ENCODE results near the gene RASL10A. TPM values are rescaled to one million over a fixed set of nuclear protein-coding genes. Genes with fewer than 3 reads are reported as not detected.
A peak's percentile ranks its signal among the peaks of the same experiment; 100 is the strongest.
"Not testable (repeated sequence)": the region's sequence is repeated elsewhere in the genome, so short reads cannot be mapped to it uniquely, and the experiment has no call there.

Gene RASL10A, protein sequence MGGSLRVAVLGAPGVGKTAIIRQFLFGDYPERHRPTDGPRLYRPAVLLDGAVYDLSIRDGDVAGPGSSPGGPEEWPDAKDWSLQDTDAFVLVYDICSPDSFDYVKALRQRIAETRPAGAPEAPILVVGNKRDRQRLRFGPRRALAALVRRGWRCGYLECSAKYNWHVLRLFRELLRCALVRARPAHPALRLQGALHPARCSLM
- 0.88 TPM for total RNA-seq

DNA sequence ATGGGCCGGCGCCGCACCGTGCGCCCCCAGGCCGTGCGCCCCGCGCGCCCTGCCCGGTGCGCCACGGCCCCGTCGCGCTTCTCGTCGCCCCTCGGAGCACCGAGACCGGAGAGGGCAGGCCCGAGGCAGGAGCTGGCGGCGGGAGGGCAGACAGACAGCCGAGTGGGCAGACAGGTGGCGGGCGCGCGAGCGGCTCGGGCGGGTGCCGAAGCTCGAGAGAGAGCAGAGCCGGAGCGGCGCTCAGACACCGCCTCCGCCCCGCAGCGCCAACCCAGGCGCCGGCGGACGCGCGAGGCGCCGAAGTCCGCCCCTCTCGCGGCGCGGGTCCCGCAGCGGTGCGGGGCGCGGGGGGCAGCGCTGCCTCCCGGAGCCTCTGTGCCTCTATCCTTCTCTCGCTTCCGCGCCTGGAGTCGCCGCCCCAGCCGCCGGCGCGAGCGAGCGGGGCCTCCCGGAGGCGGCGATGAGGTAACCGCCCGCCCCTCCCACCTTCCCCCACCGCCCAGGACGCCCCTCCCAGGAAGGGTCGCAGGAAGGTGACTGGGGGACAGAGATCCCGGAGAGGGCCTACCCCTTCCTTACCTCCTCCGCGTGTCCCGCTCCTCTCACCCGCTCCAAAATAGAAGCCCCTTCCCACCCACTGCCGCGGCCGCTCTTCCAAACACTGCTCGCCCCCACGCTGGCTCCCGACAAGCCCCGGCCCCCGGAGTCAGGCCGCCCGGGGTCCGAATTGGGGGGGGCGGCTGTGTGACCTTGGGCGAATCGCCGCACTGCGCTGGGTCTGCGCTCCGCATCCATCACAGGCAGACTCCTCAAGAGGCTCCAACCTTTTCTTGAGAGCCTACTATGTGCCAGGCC is at the start of gene RASL10A:
Gene RASL10A (minus strand): TSS at position 412 of the 855 bp plus-strand sequence. CDS start 451 bp downstream, outside the sequence.
- ATAC-seq = no peak

DNA sequence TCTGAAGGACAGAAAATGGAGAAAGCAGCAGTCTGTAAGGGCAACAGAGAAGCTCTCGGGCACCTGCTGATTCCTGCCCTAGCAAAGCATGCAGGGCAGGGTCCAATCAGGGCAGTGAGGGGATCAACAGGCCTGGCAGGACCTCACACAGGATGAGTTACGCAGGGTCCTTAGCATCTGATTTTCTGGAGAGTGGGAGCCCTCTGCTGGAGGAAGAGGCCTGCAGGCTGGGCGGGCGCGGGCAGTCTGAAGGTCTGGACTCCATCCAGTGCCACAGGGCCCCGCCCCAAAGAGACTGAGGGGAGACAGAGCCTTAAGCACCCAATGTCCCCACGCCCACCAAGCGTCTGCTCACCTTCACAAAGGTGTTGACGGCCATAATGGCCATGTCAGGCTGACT is 44.0 kb upstream of the RASL10A start:
- peak; percentile 30 for ATAC-seq

DNA sequence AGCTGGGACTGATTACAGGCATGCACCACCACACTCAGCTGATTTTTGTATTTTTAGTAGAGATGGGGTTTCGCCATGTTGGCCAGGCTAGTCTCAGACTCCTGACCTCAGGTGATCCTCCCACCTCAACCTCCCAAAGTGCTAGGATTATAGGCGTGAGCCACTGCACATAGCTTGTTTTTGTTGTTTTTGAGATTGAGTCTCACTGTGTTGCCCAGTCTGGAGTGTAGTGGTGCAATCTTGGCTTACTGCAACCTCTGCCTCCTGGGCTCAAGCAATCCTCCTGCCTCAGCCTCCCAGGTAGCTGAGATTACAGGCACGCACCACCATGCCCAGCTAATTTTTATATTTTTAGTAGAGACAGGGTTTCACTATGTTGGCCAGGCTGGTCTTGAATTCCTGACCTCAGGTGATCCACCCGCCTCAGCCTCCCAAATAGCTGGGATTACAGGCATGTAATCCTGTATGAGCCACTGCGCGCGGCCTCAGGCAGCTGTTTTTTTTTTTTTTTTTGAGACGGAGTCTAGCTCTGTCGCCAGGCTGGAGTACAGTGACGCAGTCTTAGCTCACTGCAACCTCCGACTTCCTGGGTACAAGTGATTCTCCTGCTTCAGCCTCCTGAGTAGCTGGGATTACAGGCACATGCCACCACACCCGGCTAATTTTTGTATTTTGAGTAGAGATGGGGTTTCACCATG is 41.8 kb upstream of the RASL10A start:
- ATAC-seq = not testable (repeated sequence)

DNA sequence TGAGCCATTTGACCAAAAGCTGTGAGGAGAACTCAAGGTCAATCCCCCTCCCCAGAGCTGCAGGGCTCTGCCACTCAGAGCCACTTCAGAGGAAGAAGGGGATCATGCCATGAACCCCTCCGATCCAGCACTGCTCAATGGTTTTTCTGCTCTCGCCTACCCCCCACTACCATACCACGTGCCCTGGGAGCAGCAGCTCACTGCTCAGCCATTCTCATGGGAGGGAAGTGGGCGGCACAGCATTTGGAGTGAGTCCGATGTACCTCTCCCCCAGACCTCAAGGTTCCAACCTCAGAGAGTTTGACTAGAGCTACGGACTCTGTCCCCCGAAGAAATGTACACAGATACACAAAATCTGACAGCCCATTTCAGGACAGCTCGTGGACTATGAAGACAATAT is 38.4 kb upstream of the RASL10A start:
- ATAC-seq = no peak

DNA sequence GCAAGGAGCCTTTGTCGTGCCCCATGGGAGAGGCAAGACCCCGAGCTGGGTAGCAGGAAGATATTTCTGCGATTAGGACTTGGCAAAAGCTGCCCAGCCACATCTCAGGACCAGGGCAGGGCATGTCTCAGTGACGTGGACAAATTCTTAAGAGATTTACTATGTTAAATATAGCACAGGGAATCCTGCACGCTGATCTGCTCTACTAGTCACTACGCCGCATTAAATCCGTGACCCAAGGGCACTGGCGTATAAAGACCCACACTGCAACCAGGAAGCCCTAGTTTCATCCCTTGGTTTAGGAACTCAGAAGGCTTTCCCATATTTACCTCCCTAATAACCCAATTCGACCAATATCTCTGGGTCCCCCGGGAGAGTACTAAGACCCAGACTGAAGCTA is 37.8 kb upstream of the RASL10A start:
- no peak for ATAC-seq

DNA sequence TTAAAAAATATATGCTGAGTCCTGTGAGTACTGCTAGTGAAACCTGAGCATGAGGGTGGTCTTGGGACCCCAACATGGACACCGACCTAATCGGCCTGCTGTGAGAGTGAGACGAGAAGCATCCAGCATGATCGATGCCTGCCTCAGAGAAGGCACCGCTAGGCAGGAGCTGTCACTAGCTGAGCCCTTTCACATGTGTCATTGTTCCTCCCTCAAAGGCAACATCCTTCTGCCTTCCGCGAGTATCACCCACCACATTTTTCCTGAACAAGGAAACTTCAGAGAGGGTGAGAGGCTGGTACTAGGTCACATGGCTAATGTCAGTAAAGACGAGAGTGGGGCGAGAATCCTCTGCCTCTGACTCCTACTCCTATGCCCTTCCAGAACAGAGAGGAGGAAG is 37.3 kb upstream of the RASL10A start:
- ATAC-seq = no peak

DNA sequence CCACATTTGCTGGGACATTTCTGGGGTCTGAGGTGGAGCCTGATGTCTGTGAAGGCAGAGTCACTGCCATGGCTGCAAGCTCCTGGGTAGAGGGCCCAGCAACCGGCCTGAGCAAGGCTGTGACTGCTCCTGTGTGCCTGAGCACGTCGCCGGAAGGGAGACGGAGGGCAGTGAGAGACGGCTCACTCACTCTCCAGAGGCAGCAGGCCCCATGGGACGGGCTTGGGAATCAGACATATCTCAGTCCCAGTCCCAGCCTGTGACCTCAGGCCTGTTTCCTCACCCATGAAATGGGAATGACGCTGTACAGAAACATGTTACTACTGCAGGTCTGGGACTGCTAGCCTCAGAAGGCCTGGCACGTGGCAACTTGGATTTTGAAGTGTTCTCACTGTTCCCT is 36.4 kb upstream of the RASL10A start:
- ATAC-seq = no peak

DNA sequence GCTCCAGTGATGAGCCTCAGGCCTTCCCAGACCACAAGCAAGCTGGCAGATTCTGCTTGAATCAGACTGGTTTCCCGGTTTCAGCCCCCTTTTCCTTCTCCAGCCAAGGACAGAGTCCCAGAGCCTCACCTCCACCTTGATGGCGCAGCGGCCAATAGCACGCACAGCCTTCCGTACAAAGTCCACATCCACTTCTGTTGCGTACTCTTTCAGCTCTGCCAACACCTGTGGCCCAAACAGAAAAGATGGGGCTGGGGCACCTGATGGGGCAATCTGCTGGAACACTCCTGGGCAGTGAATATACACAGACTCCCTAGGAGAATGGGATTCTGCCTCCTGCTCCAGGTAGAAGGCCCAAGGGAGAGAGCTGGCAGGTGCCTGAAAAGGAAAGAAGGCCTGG is 35.5 kb upstream of the RASL10A start:
- ATAC-seq = no peak

DNA sequence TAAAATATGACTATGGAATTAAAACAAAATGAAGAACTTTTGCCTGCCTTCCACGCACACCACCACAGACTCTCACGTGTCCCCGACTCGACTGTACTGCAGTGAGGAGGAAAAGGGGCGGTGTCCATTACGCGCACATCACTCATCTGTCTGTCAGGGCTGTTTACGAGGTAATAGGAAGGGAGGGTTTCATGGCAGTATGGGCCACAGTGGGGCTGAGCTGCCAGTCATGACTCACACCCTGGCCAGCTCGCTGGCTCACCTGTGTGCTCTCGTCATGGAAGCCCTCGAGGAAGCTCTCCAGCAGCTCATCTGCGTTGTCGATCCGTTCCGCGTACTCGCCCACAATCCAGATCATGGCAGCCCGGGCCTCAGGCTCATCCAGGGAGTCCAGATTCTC is 33.5 kb upstream of the RASL10A start:
- ATAC-seq = peak; percentile 69

DNA sequence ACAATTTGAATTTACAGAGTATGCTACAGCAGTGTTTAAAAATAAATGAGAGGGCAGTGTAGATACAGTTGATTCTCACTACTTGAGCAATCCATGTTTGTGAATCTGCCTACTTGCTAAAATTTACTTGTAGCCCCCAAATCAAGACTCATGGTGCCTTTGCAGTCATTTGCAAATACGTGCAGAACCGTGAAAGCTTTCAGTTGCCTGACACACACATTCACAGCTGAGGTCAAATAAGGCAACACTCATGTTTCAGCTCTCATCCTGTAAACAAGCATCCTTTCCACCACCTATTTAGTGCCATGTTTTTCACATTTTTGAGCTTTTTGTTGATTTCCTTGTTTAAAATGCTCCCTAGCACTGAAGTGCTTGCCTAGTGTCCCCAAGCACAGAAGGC is 32.5 kb upstream of the RASL10A start:
- no peak for ATAC-seq

DNA sequence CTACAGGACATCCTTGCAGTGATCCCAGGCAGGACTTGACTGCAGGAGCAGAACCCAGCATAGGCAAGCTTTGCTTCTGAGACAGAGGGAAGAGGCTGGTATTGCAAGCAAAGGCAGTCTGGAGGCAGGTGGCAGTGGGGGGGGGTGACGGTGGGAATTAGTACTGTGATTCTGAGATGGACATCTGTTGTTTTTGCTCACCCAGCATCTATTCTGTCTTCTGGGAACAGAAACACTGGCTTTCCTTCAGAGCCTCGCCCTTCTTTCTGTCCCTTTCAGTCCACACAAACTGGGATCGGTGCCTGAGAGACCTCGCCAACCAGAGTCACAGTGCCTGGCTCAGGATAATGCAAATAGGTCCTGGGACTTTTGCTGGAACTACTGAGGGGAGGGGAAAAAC is 31.2 kb upstream of the RASL10A start:
- no peak for ATAC-seq

DNA sequence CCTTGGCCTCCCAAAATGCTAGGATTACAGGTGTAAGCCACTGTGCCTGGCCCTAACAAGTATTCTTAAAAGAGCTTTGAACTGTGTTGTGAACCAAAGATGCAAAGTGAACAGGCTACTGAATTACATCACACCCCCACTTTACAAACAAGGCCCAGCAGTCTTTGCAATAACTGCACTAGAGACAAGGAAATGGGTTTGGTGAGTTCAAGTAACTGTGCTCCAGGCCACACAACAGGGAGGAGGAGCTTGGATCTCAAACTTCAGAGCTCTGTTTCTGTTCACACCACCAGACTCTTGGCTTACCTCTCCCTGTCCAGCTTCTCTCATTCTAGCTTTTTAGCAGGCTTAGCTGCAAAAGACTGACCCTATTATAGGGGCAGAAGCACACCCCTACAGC is 30.4 kb upstream of the RASL10A start:
- ATAC-seq = no peak

DNA sequence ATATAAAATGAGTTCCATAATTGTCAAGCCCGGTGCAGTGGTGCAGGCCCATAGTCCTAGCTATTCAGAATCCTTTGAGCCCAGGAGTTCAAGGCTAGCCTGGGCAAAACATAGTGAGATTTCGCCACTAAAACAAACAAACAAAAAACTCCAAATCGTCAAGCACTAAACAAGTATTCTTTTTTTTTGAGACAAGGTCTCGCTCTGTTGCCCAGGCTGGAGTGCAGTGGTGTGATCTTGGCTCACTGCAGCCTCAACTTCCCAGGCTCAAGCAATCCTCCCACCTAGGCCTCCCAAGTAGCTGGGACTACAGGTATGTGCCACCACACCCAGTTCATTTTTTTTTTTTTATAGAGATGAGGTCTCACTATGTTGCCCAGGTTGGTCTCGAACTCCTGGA is 29.4 kb upstream of the RASL10A start:
- ATAC-seq = not testable (repeated sequence)

DNA sequence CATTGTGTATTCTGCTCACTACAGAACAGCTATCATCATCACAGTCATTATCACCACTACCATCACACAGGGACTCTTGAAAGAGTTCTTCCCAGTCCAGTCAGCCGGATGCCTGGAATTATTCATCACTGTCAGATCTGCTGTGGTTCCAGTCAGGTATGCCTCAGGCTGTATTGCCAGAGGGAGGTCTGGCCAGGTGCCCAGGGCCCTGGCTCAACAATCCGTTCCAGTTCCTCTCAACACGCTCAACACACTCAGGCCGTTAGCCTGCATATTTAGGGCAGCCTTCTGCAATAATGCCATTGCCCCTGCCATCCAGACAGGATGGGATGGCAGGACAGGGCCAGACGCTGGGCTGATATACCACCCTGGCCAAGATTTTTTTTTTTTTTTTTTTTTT is 28.6 kb upstream of the RASL10A start:
- peak; percentile 34 for ATAC-seq

DNA sequence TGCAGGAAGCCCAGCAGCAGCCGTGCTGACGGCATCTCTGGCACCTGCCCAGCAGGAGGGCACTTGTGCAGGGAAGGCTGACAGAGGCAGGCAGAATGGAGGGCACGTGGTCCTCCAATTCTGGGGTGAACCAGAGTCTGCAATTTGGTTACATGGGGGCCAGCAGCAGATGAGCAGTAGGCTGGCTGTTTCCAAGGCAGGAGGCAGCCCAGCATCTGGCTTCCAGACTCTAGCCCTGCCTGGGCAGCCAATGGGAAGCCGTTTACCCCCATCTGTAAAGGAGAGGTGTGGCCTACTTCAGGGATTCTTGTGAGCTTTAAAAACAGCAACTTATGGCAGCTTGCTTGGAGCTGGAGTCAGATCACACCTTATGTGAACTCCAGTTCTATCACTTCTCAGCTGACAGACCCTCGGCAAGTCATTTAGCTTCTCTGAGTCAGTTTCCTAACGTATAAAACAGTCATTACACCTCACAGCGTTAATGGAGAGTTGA is 27.9 kb upstream of the RASL10A start:
- no peak for ATAC-seq

DNA sequence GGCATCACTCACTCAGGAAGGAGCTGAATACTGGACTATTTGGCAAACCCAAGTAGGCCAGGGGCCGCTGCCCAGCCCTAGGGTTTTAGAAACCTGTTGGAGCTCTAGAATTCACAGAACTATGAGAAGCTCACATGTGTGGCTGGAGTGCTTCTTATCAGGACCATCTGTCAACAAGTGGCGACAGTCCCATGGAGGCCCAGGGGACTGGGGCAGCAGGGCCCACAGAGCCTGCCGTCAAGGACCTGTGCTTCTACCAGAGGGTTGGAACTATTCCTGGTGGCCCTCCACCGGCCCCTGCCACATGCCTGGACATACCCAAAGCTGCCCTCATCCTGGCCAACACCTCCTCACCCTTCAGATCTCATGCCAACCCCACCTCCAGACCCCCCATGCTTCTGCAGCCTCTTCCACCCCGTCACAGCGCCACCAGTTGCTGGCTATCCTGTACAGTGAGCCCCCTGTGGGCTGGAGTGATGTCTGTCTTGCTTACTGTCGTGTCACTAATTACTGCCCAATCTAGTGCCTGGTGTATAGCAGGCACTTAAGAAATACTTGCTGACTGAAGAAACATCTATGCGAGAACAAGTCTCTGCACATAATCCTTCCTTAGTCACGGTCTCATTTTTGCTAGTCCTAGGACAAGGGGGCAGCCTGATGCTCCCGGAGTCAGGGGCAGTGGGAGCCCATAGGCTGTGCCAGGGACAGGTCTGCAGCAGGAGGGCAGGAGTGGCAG is 27.2 kb upstream of the RASL10A start:
- peak; percentile 6 for ATAC-seq

DNA sequence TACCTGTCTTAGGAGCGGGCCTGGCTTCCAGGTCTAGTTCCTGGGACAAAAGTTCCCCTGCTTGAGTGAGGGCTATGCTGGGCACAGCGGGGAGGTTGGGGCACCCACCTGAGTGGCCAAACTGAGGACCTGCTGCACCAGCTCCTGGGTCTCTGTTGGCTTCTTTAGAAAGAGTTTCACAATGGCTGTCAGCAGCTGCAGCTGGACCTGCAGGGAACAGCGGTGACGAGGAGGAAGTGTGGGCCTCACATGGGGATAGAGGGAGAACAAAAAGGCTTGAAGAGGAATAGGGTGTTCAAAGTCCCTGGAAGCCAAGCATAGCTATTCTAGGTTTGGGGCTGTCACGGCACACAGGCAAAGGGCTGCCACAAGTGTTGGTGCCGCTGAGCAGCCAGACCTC is 26.7 kb upstream of the RASL10A start:
- ATAC-seq = no peak

DNA sequence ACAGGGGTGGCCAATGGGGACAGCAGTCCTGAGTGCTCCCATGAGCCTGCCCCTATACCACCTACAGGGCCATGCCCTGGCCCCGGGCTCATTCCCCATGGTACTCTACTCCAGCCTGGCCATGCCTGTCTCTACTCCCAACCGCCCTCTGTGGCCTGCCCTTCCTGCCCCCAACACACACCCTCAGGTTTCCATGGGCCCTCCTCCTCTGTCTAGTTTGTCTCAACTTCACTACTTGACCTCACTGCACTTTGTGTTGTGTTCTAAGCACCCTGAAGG is 26.3 kb upstream of the RASL10A start:
- no peak for ATAC-seq

DNA sequence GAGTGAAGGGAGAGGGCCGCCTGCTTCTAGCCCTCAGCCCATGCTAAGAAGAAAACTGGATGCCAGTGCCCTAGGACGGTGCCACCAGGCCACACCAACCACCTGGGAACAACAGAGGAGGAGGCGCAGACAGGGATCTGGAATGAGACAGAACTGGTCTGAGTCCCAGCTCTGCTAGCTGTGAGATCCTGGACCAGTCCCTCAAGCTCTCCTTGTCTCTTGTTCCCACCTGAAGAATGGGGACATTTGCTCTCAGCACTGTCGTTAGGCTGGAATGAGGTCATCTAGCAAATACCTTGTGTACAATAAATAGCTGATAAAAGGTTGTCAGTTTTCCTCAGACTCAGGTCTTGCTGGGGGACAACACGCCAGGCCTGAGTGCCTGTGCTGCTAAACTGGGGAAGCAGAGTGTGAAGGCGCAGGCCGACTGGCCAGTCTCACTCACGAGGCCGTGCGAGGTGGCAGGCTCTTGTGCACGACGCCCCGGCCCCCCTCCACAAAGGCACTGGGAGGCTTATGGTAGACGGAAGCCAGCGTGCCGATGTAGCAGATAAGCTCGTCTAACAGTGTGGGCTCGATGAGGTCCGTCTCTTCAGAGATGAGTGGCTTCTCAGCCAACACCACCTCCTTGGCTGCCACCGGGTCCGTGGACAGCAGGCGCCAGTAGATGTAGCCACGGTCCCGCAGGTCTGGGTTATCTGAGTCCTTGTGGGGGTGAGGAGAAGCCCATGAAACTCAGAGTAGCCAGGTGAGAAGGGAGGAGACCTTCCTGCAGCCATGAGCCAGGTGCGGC is 25.8 kb upstream of the RASL10A start:
- no peak for ATAC-seq

DNA sequence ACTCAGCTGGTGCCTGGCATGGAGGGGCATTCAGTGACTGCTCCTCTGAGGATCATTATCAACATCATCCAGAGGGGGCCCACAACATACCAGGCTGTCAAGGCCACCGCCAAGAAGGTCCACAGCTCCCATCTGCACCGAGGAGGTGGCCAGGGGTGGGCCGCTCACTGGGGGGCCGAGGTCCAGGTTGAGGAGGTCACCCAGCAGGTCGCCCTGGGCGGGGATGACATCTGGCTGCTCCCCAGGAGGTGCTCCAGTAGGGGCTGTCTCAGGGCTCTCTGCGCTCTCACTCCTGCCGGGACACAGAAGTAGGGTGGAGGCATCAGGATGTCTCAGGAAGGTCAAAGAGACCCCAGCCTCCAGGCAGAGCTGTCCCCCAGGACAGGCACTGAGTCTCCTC is 25.1 kb upstream of the RASL10A start:
- ATAC-seq = no peak

DNA sequence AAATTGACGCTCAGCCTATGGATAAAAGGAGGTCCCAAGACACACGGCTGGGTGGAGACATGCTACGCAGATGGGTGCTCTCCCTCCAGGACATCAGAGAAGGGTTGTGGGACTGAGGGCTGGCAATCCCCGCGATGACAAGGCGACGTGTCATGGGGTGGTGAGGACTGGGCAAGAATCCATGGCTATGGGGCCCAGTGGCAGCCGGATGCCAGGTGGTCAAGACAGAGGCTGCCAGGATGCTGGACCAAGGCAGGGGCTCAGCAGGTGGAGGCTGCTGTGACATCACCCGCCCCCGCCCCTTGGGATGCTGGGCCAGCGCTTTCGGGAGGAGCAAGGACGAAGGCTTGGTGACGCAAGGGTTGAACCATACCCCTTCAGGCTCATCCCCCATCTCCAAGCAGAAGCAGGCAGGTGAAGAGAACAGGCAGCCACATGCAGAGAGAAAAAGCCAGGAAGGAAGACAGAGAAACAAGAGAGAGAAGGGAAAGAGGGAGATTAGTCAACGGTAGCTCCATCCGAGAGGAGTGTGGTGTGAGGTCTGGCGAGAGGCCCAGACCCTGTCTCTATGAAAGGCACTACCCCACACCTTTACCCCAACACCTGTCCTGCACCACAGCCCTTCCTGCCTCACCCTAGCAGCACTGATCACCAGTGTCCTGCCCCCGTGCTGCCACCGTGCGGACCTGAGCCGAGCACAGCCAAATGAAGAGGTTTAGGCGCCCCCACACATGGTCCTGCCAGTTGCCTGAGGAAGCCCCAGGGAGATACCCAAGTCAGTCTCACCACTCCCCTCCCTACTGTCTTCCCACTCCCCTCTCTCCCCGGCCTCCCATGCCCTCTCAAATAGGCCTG is 24.1 kb upstream of the RASL10A start:
- peak; percentile 49 for ATAC-seq
